Uterus (tissue), 2 donors: ENCODE measurements around the gene ZNF839.

Experiments
- POLR2A ChIP-seq, 2 donors: fragments of 450-650 bp; IDR thresholded peaks; one replicate each; pipeline ENCODE4 v1.6.1; 2016; ENCODE audit warnings: antibody characterized with exemption in 2 of 2, mild to moderate bottlenecking in 1 of 2, moderate library complexity in 1 of 2
- TF ChIP-seq, protein P1 (sequence below), 4 experiments: fragments of 200-600 bp in 2 of 4; fragments of 450-650 bp in 2 of 4; sonication (generic) in 2 of 4; IDR thresholded peaks; one replicate each; pipeline ENCODE4 v1.5.1; 2016 to 2019; ENCODE audit warnings: antibody characterized with exemption in 4 of 4, mild to moderate bottlenecking in 2 of 4, moderate library complexity in 1 of 4

GRCh38 chr14:102318781-102319276, 717 bp upstream of the ZNF839 start:
- TF ChIP-seq, protein P1, sequence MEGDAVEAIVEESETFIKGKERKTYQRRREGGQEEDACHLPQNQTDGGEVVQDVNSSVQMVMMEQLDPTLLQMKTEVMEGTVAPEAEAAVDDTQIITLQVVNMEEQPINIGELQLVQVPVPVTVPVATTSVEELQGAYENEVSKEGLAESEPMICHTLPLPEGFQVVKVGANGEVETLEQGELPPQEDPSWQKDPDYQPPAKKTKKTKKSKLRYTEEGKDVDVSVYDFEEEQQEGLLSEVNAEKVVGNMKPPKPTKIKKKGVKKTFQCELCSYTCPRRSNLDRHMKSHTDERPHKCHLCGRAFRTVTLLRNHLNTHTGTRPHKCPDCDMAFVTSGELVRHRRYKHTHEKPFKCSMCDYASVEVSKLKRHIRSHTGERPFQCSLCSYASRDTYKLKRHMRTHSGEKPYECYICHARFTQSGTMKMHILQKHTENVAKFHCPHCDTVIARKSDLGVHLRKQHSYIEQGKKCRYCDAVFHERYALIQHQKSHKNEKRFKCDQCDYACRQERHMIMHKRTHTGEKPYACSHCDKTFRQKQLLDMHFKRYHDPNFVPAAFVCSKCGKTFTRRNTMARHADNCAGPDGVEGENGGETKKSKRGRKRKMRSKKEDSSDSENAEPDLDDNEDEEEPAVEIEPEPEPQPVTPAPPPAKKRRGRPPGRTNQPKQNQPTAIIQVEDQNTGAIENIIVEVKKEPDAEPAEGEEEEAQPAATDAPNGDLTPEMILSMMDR (IDR thresholded peaks at IDR 0.05) = no peak
- no peak for TF ChIP-seq POLR2A (IDR thresholded peaks at IDR 0.05)
